Astrocyte of the hippocampus (primary cell): ENCODE results near the gene SLC35A3.
"Not testable (repeated sequence)": the region's sequence is repeated elsewhere in the genome, so short reads cannot be mapped to it uniquely, and the experiment has no call there.

Experiments used
- DNase-seq: peaks from one replicate; pipeline ENCODE4 v3.0.0; 2011; ENCODE audit warnings: low read depth, low spot score

The SLC35A3 gene

DNA sequence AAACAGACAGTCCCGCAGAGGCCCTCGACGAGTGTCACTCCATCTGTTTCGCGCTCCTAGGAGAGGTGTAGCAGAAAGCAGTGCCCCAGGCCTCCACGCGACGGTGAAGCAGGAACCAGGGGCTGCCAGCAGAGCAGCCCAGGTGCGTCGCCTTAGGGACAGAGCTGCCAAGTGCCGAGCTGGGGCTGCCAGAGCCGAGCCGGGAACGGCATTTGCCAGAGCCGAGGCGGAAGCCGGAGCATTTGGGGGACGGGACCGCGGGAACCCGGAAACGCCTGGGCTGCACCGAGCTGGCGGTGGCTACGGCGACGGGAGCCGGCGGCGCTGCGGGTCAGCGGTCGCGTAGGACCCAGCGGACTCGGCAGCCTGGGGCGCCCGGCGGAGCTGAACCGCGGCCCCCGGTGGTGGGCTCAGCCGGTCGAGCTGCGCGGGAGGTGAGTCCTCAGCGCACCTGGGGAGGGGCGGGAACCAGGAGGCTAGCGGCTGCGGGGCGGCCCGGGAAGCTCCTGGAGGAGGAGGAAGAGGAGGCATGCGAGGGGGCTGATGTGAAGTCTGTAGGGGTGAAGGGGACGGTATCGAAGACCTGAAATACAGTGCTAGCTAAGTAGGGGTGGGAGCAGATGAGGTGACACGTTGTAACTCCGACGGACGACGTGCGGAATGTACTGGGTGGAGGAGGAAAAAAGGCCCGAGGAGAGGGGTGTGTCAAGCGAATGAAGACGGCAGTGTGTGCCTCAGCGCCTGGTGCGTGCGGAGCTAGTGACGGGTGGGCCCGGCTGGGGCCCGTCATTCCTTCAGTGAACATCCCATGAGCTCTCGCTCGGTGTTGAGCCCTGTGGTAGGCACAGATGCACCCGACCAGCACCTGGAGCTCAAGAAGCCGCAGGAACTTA lies at the start of gene SLC35A3:
TSS of gene SLC35A3 (plus strand) at position 268 of the 893 bp plus-strand sequence. CDS start 23,559 bp downstream, outside the sequence.
- peak; percentile 88 for DNase-seq

DNA sequence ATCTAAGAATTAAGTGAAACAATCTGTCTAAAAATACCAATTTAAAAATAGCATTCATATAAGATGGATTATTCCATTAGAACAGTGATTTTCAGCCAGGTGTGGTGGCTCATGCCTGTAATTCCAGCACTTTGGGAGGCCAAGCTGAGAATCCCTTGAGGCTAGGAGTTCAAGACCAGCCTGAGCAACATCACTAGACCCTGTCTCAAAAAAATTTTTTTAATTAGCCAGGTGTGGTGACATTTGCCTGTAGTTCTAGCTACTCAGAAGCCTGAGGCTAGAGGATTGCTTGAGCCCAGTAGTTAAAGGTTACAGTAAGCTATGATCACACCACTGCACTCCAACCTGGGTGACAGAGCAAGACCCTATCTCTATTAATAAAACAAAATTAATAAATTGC lies 35.0 kb upstream of the SLC35A3 start:
- no peak for DNase-seq

DNA sequence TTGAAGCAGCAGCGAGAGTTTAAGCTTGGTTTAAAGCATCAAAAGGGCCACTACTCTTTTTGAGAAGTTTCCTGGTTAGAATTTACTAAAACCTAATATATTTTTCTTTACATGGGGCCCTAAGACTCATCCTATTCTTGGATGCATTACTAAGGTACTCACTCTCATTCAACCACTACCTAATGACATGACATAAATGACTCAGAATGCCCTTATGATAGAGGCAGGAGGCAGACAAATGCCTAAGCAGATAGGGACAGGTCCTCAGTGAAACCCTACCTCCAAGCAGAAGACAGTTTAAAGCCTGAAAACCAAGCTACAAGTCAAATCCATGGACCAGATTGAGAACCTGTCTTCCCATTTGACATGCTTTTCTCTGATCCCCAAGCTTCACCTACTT lies 34.3 kb upstream of the SLC35A3 start:
- no peak for DNase-seq

DNA sequence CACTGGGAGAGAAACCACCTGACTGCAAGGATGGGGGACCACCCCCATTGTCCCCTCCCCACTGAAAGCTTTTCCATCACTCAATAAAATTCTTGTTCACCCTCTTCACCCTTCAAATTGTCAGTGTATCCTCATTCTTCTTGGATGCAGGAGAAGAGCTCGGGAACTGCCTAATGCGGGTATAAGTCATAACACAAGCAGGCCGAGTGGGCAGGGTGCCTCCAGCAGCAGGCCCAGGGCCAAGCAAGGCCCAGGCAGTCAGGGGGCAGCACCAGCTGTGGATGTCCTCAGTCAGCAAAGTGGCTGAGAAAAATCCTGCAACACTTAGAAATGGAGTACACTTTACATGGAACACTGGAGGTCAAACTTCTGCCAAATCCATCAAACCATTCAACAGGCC lies 33.7 kb upstream of the SLC35A3 start:
- DNase-seq: no peak

DNA sequence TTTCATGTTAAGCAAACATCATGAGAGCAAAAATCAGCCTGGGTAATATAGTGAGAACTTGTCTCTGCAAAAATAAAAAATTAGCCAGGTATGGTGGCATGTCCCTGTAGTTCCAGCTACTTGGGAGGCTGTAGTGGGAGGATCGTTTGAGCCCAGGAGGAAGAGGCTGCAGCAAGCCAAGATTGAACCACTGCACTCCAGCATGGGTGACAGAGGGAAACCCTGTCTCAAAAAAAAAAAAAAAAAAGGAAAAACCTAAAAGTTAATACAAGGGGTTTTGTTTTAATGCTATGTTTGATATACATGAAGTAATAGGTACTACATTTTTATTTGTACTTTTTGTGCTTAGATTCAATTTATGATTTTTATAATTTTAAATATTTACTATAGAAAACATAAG lies 27.1 kb upstream of the SLC35A3 start:
- DNase-seq: no peak

DNA sequence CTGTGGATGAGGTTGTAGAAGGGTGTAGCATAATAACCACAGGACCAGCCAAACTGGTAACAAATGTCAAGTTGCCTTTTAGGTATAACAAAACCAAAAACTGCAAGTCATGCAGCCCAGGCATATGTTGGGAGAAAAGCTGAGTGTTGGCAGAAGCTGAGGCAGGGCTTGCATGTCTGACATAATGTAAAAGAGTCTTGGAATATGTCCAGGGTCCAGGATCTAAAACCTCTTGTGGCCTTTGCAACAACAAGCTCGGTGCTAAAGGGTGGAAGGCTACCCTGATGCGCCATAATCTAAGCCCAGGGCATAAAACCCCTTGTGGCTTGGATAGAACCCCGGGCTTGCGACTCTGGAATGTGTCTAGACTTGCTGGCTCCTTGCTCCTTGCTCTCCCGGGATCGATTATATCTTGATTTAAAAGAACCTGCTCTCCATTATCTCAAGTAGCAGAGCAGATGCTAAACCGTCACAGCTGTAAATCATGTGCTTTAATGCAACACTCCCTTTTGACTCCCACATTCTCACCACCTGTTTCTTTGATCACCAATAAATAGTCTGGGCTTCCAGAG lies 26.5 kb upstream of the SLC35A3 start:
- peak; percentile 77 for DNase-seq

DNA sequence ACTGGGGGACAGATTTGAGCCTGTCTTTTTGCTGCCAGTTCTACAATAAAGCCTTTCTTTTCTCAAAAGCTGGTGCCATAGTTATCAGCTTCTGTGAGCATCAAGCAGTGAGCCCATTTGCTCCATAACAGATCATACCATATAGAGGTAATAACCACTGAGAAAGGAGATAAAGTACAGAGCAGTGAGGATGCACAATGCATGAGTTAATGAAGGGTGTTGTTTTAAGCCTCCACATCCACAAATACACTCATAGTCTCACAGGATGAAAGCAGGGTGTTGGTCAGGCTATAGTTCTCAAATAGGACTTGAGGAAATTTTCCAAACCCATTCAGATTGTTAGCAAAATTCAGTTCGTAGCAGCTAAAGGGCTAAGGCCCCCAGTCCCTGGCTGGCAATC lies 25.6 kb upstream of the SLC35A3 start:
- DNase-seq: peak; percentile 1

DNA sequence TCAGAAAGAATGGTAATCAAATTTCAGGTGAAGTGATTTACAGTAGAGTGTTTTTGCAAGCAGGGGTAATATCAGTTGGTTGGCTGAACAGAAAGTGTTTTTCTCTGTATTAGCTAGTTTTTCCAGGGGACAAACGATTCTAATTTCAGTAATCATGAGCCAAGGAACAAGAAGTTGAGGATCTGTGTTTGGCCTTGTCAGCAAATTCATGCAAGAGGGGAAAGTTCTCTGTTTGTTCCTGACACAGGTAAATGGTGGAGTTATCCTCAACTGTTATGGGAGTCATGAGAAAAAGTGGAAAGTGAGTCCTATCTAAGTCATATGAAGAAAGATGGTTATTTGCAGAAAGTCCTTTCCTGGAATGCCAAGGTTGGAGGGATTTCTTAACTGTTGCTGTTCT lies 24.6 kb upstream of the SLC35A3 start:
- no peak for DNase-seq

DNA sequence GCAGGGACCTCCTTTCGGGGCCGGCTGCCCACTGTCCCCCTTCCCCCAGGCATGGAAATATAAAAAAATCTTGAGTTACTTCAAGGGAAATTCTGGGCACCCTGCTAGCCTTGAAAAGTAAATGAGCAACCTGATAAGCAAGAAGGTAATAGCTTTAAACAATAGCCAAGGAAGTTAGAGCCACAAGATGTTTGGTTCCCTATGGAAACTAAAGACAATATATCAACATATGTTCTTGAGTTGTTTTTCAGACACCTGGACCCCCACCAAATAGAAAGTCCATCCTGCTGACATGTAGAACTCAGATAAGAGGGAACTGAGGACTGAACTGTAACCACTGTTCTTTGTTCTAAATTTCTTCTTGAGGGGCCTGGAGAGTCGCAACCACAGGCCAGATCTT lies 19.3 kb upstream of the SLC35A3 start:
- no peak for DNase-seq

DNA sequence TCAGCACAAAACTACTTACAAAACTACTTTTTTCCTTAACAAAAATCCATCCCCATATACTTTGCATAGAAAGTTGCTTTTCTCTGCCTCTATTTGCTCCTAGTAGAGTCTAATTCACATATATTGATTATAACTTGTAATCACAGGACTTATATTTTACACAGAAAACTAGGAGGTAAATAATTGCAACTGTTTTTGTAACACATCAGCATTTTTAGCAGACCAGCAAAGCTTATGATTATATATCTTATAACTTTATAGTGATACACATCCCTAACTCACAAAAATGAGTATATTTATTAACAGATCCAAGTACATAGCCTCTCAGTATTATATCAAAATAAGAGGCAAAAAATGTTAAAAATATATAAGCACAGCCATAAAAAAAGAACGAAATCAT lies 17.3 kb upstream of the SLC35A3 start:
- DNase-seq: no peak

DNA sequence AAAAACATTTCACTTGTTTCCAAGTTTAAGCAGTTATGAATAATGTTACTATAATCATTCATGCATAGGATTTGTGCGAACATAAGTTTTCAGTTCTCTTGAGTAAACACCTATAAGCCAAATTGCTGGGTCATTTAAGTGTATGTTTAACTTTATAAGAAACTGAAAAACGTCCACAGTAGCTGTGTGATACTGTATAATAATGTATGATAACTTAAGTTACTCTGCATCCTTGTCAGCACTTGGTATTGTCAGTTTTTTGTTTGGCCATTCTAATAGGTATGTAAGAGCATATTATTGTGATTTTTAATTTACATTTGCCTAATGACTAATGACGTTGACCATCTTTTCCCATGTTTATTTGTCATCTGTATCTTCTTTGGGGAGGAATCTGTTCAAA lies 14.4 kb upstream of the SLC35A3 start:
- DNase-seq: no peak

DNA sequence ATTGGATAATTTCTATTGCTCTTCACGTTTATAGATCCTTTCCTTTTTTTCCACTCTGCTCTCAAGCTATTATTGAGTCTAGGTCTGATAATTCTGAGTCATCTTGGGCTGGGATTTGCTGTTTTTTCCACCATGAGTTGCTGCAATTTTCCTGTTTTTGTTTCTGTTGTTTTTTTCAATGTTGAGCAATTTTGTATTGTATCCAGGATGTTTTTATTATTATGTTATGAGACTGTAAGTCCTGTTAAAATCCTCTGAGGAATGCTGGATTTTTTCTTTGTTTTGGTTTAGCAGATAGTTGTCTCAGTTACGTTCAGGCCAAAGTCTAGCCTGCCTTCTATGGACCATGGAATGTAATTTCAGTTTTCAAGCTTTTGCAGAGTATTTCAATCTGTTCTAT lies 13.0 kb upstream of the SLC35A3 start:
- peak; percentile 19 for DNase-seq

DNA sequence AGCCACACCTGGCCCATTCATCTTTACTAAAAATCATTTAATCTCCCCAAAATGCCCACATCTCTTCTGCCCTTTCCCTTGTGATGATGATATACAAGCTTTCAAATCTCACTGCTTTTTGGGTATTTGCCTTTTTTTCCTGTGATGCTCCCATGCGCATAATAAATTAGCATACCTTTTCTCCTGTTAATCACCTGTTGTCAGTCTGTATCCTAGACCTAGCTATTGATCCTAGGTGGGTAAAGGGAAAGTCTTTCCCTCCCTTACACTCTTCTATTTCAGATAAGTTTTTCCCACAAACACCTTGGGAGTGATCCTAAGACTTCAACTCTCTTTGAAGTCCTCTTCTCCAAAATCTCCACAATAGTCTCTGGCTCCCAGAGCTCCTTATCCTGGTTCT lies 12.0 kb upstream of the SLC35A3 start:
- no peak for DNase-seq

DNA sequence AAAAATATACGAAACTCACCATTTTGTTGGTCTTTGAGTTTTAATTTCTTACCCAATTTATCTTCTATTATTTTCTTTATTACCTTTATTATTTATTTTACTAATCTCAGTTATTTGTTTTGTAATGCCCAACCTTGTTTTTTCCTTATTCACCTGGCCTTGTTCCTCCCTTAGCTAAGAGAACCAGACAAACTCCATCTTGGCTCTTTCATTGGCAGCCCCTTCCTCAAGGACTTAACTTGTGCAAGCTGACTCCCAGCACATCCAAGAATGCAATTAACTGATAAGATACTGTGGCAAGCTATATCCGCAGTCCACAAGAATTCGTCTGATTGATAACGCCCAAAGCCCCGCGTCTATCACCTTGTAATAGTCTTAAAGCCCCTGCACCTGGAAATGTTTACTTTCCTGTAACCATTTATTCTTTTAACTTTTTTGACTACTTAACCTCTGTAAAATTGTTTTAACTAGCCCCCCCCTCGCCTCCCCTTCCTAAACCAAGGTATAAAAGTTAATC lies 10.5 kb upstream of the SLC35A3 start:
- not testable (repeated sequence) for DNase-seq

DNA sequence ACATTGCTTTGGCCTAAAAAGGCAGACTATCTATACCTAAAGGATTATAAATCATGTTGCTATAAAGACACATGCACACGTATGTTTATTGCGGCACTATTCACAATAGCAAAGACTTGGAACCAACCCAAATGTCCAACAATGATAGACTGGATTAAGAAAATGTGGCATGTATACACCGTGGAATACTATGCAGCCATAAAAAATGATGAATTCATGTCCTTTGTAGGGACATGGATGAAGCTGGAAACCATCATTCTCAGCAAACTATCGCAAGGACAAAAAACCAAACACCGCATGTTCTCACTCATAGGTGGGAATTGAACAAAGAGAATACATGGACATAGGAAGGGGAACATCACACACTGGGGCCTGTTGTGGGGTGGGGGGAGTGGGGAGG lies 9.5 kb upstream of the SLC35A3 start:
- not testable (repeated sequence) for DNase-seq

DNA sequence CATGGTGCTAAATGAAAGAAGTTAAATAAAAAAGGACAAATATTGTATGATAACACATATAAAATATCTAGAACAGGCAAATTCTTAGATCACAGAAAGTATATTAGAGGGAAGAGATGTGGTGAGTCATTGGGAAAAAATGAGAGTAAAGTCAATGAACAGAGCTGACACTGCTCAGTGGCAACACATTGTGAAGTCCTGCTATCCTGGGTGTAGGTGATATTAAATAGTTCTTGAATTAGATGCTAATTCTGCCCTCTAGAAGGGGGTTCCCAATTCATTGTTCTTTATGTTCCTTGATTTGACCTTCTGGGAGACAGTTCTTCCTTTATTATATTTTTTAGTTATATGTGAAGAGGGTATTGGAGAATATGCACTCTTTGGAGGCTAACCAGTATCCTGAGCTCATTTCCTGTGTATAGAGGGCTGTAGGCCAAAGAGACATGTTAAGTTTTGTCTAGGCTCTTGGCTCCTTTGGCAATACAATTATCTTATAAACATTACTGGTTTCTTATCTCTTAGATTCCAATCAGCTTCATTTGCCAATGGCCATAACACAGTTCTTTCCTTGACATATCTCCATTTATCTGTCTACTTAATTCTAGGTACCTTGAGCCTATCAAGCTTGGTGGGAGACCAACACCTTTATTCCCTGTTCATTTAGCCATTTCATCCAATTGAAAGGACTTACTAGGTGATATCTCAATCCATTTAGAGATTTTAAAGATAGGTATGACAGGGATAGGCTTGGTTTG lies 6.6 kb upstream of the SLC35A3 start:
- peak; percentile 52 for DNase-seq

DNA sequence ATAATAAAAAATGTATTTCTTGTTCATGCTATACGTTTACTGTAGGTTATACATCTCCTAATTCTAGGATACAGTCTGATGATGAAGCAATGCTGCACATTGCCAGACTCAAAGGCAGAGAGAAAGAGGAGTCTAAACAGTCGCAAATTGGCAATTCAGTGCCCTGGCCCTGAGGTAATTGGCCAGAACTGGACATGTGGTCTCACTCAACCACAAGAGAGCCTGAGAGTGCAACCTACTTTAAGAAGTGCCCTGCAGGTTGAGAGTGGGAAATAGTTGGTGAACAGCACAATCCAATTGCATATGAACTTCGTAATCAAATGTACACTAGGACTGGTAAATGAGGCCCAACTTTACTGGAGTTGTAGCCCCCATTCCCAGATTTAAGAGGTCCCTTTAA lies 5.0 kb upstream of the SLC35A3 start:
- no peak for DNase-seq

DNA sequence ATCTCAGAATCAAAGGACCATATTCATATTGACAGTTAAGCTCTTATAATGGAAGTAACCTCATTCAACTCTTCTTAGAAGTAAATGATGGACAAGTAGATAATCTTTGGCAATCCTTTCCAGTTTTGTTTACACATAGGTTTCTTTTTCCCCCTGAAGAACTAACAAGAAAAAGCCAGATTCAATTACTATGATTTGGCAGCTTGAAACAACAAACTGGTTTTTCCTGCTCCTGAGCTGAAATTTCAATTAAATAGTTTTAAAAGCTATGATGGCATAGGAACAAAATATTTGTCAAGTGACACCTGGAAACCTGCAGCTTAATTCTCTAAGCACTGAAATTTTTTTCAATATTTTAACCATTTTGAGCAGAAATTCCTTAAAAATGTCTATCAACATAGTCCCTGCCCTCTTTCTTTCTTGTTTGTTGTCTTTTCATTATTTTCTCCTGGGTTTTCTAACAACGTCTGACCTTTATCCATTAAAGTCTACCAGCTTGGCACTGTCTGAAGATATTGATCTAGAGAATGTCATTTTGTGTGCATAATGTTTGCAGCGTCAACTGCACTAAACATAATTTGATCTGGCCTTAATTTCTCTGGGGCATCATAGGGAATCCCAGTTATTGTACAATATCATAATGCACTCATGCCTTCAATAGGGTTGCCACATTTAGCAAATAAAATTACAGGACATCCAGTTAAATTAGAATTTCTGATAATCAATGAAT lies 4.0 kb upstream of the SLC35A3 start:
- no peak for DNase-seq

DNA sequence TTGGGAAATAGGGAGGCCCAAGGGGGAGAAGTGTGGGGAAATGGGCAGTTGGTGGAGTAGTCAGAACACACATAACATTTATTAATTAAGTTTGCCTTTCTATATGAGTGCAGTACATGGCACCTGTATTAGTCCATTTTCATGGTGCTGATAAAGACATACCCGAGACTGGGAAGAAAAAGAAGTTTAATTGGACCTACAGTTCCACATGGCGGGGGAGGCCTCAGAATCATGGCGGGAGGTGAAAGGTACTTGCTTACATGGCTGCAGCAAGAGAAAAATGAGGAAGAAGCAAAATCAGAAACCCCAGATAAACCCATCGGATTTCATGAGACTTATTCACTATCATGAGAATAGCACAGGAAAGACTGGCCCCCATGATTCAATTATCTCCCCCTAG lies 1.6 kb upstream of the SLC35A3 start:
- no peak for DNase-seq

DNA sequence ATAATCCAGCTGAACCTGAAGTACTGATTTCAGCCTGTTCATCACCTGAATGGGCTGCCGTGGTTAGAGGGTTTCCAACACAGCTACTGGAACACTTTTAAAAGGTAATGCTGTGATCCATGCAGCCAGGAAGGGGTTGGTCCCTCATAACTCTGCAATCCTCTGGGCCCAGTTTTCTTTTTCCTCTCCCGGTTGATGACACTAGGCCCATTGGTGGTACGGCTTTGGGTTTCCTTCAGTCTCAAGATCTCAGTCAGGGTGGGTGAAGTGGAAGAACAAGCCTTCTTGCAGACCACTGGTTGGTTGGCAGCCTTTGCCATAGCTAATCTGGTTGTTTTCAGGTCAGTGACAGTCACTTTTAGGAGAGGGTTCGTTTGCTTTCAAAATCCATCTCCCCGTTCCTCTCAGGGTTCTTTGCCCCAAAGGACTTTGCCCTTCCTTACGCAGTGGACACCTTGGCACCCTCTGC lies 502 bp upstream of the SLC35A3 start:
- no peak for DNase-seq

DNA sequence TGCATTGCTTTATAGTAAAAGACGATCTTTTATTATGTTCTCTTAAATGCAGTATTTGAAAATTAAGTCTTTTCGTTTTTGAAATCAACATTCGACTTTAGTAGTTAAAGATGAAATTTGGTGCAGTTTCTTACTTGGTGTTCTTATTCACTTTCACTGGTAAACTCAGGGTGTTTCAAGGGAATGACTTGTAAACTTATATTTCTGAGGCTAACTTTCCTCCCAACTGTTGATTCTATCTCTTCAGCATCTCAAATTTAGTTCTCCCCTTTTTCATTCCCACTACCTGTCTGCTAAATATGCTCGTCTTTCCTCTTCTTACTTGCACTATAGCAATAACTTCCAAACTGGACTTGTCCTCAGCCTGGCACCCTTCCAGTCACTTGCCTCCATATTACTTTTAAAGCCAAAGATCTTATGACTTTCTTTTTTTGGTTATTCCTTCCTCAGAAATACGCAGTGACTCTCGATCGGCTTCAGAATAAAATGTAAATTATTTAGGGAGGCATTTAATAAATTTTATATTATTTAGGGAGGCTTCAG lies 988 bp downstream of the SLC35A3 start:
- DNase-seq: no peak
